H1 (cell line): ENCODE data around the gene CCNI2. TPM values are rescaled to one million over a fixed set of nuclear protein-coding genes. Genes with fewer than 3 reads are reported as not detected.

ENCODE experiments used
- BRCA1 ChIP-seq: IDR thresholded peaks from 2 replicates; pipeline ENCODE4 v1.6.1; 2012; ENCODE audit warnings: low read depth, low read length, improper control_type of control experiment
- MAFK ChIP-seq: IDR thresholded peaks from 2 replicates; pipeline ENCODE4 v1.6.1; 2012; ENCODE audit warnings: low read depth, mild to moderate bottlenecking, improper control_type of control experiment, low read length
- PHF8 ChIP-seq: fragments of 200-600 bp; sonication (generic); conservative IDR thresholded peaks from 2 replicates; pipeline ENCODE4 v1.7.1; 2012; ENCODE audit warnings: low read depth, mild to moderate bottlenecking, inconsistent platforms, low read length, moderate library complexity
- POLR2AphosphoS5 ChIP-seq: IDR thresholded peaks from 2 replicates; pipeline ENCODE4 v1.6.1; 2011; ENCODE audit warnings: low read depth, low read length
- RBBP5 ChIP-seq: IDR thresholded peaks from 2 replicates; pipeline ENCODE4 v1.7.1; 2012; ENCODE audit warnings: low read depth, mild to moderate bottlenecking, inconsistent platforms, low read length, moderate library complexity, borderline replicate concordance
- SIN3A ChIP-seq, 2 experiments: IDR thresholded peaks in 1 of 2; conservative IDR thresholded peaks in 1 of 2; 2 replicates each; pipeline ENCODE4 v1.6.1; 2011 to 2012; ENCODE audit warnings: low read length in 2 of 2, improper control_type of control experiment in 1 of 2, low read depth in 1 of 2, mild to moderate bottlenecking in 1 of 2
- polyA plus RNA-seq, 7 experiments: library from polyadenylated mRNA; depleted of rRNA in 3 of 7; stranded (reverse) in 5 of 7; unstranded in 2 of 7; fragments of >200 nt in 5 of 7; fragments of 200-250 nt in 2 of 7; gene quantifications; 1 replicate in 5 of 7; 2 replicates in 1 of 7; 4 replicates in 1 of 7; pipeline versions ENCODE4 v1.2.1 to v1.2.3, GENCODE V29; 2011 to 2013; ENCODE audit warnings: missing spikeins in 2 of 7, mixed read lengths in 2 of 7
- total RNA-seq: library from RNA; stranded (reverse); fragmentation: NEBNext Ultra II Directional; extraction: Animal tissue kit (Norgen Biotek cat#: 25700); gene quantifications from 2 replicates; pipeline ENCODE4 v1.2.1, GENCODE V29; 2021
- TF ChIP-seq, protein P1 (sequence below): fragments of 300-600 bp; sonication (generic); IDR thresholded peaks from 2 replicates; pipeline ENCODE4 v1.7.1; 2012; ENCODE audit warnings: low read length, moderate library complexity, mild to moderate bottlenecking, inconsistent platforms; ENCODE audit not compliant: insufficient replicate concordance
- TF ChIP-seq, protein P2 (sequence below): IDR thresholded peaks from 2 replicates; pipeline ENCODE4 v1.6.1; 2011; ENCODE audit warnings: low read length, improper control_type of control experiment

Gene CCNI2
- total and polyA plus RNA-seq, 2 of the 8 experiments (the other 6 are each of a cell fraction or from before 2014, with no cell fraction given), result 1.3 to 1.4 TPM

DNA sequence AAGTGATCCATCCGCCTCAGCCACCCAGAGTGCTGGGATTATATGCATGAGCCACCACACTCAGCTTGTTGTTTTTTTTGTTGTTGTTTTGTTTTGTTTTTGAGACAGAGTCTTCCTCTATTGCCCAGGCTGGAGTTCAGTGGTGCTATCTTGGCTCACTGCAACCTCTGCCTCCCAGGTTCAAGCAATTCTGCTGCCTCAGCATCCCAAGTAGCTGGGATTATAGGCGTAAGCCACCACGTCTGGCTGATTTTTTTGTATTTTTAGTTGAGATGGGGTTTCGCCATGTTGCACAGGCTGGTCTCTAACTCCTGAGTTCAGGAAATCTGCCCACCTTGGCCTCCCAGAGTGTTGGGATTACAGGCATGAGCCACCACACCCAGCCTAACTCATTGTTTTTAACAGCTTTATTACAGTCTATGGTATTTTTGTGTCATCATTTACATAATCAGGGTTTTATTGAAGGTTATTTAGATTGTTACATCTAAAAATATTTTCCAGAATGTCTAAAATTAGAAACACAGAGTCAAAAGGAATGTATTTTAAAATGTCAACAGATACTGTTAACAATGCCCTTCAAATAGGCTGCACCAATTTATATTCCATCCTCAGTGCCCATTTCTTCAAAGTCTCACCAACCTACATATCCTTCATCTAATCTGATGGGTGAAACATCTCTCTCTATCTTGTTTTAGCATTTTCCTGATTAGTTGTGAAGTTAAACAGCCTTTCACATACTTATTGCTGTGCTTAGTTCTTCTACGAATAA, 28.5 kb upstream of the CCNI2 start (continued):
- TF ChIP-seq, protein P1, sequence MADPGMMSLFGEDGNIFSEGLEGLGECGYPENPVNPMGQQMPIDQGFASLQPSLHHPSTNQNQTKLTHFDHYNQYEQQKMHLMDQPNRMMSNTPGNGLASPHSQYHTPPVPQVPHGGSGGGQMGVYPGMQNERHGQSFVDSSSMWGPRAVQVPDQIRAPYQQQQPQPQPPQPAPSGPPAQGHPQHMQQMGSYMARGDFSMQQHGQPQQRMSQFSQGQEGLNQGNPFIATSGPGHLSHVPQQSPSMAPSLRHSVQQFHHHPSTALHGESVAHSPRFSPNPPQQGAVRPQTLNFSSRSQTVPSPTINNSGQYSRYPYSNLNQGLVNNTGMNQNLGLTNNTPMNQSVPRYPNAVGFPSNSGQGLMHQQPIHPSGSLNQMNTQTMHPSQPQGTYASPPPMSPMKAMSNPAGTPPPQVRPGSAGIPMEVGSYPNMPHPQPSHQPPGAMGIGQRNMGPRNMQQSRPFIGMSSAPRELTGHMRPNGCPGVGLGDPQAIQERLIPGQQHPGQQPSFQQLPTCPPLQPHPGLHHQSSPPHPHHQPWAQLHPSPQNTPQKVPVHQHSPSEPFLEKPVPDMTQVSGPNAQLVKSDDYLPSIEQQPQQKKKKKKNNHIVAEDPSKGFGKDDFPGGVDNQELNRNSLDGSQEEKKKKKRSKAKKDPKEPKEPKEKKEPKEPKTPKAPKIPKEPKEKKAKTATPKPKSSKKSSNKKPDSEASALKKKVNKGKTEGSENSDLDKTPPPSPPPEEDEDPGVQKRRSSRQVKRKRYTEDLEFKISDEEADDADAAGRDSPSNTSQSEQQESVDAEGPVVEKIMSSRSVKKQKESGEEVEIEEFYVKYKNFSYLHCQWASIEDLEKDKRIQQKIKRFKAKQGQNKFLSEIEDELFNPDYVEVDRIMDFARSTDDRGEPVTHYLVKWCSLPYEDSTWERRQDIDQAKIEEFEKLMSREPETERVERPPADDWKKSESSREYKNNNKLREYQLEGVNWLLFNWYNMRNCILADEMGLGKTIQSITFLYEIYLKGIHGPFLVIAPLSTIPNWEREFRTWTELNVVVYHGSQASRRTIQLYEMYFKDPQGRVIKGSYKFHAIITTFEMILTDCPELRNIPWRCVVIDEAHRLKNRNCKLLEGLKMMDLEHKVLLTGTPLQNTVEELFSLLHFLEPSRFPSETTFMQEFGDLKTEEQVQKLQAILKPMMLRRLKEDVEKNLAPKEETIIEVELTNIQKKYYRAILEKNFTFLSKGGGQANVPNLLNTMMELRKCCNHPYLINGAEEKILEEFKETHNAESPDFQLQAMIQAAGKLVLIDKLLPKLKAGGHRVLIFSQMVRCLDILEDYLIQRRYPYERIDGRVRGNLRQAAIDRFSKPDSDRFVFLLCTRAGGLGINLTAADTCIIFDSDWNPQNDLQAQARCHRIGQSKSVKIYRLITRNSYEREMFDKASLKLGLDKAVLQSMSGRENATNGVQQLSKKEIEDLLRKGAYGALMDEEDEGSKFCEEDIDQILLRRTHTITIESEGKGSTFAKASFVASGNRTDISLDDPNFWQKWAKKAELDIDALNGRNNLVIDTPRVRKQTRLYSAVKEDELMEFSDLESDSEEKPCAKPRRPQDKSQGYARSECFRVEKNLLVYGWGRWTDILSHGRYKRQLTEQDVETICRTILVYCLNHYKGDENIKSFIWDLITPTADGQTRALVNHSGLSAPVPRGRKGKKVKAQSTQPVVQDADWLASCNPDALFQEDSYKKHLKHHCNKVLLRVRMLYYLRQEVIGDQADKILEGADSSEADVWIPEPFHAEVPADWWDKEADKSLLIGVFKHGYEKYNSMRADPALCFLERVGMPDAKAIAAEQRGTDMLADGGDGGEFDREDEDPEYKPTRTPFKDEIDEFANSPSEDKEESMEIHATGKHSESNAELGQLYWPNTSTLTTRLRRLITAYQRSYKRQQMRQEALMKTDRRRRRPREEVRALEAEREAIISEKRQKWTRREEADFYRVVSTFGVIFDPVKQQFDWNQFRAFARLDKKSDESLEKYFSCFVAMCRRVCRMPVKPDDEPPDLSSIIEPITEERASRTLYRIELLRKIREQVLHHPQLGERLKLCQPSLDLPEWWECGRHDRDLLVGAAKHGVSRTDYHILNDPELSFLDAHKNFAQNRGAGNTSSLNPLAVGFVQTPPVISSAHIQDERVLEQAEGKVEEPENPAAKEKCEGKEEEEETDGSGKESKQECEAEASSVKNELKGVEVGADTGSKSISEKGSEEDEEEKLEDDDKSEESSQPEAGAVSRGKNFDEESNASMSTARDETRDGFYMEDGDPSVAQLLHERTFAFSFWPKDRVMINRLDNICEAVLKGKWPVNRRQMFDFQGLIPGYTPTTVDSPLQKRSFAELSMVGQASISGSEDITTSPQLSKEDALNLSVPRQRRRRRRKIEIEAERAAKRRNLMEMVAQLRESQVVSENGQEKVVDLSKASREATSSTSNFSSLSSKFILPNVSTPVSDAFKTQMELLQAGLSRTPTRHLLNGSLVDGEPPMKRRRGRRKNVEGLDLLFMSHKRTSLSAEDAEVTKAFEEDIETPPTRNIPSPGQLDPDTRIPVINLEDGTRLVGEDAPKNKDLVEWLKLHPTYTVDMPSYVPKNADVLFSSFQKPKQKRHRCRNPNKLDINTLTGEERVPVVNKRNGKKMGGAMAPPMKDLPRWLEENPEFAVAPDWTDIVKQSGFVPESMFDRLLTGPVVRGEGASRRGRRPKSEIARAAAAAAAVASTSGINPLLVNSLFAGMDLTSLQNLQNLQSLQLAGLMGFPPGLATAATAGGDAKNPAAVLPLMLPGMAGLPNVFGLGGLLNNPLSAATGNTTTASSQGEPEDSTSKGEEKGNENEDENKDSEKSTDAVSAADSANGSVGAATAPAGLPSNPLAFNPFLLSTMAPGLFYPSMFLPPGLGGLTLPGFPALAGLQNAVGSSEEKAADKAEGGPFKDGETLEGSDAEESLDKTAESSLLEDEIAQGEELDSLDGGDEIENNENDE, result no peak
- TF ChIP-seq BRCA1 (no peak), POLR2AphosphoS5 (no peak), PHF8 (no peak), MAFK (no peak), RBBP5 (no peak), SIN3A (conservative IDR thresholded peaks at IDR 0.05 in 1 of 2, IDR thresholded peaks at IDR 0.05 in 1 of 2; ENCODE audit: low read depth in 1 of 2, low read length in 2 of 2) (no peak)
- TF ChIP-seq, protein P2, sequence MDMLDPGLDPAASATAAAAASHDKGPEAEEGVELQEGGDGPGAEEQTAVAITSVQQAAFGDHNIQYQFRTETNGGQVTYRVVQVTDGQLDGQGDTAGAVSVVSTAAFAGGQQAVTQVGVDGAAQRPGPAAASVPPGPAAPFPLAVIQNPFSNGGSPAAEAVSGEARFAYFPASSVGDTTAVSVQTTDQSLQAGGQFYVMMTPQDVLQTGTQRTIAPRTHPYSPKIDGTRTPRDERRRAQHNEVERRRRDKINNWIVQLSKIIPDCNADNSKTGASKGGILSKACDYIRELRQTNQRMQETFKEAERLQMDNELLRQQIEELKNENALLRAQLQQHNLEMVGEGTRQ, result no peak
